ENCODE measurements around the gene PPP1R36.

Gene PPP1R36

GRCh38 chr14:64522591-64523355 lies 27.0 kb upstream of the PPP1R36 start:
- FAIRE-seq, result no peak
- no peak for DNase-seq (ENCODE audit: insufficient read length)
- no peak for TF ChIP-seq TAF1 (IDR thresholded peaks at IDR 0.05; ENCODE audit: borderline replicate concordance, low read depth, low read length)
- no peak for TF ChIP-seq POLR2A (IDR thresholded peaks at IDR 0.05; ENCODE audit: low read depth, low read length)
- TF ChIP-seq POLR2AphosphoS5 (IDR thresholded peaks at IDR 0.05; ENCODE audit: low read depth, low read length), result no peak

DNA sequence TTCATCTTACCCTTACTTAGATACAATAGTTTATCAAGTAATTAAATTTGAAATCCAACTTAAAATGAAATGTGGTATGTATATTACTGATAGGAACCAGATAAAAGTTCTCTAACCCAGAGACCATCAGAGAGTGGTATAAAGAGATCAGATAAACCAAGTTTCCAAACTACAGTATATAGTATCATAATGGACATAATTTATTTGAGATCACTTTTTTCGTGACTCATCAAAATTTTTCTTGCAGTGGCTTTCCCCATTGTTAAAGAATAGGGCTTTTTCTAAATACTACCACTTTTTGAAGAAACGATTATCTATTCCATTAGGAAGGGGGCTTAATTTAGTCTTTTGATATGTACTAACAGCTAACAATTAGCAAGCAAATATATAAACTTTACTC lies 24.4 kb upstream of the PPP1R36 start:
- no peak for TF ChIP-seq POLR2AphosphoS5 (IDR thresholded peaks at IDR 0.05; ENCODE audit: low read depth, low read length)
- no peak for TF ChIP-seq POLR2A (IDR thresholded peaks at IDR 0.05; ENCODE audit: low read depth, low read length)
- TF ChIP-seq TAF1 (IDR thresholded peaks at IDR 0.05; ENCODE audit: borderline replicate concordance, low read depth, low read length), result no peak
- DNase-seq (ENCODE audit: insufficient read length) (no peak), FAIRE-seq (no peak)

DNA sequence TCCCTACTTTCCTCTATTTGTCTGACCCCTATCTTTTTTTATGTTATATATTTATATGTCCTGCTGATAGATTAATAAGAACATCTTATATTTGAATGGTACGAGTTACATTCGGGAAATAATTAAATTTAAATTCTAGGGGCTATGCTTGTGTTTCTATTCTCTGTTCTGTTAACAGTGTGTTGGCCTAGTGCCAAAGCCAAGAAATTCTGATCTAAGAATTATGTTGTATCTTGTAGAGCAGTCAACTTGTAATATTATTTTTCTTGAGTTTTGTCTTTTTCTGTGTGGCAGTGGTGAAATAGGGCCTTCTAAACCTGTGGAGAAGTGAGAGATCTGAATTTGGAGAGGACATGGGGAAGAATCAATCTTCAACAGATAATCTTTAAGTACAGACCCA lies 18.2 kb upstream of the PPP1R36 start:
- TF ChIP-seq TAF1 (IDR thresholded peaks at IDR 0.05; ENCODE audit: borderline replicate concordance, low read depth, low read length) (no peak), POLR2AphosphoS5 (IDR thresholded peaks at IDR 0.05; ENCODE audit: low read depth, low read length) (no peak), POLR2A (IDR thresholded peaks at IDR 0.05; ENCODE audit: low read depth, low read length) (no peak)
- DNase-seq (ENCODE audit: insufficient read length) (no peak), FAIRE-seq (no peak)

GRCh38 chr14:64536488-64537245 lies 13.1 kb upstream of the PPP1R36 start:
- no peak for TF ChIP-seq POLR2A (IDR thresholded peaks at IDR 0.05; ENCODE audit: low read depth, low read length)
- no peak for TF ChIP-seq POLR2AphosphoS5 (IDR thresholded peaks at IDR 0.05; ENCODE audit: low read depth, low read length)
- no peak for TF ChIP-seq TAF1 (IDR thresholded peaks at IDR 0.05; ENCODE audit: borderline replicate concordance, low read depth, low read length)
- DNase-seq (ENCODE audit: insufficient read length) (no peak), FAIRE-seq (no peak)

DNA sequence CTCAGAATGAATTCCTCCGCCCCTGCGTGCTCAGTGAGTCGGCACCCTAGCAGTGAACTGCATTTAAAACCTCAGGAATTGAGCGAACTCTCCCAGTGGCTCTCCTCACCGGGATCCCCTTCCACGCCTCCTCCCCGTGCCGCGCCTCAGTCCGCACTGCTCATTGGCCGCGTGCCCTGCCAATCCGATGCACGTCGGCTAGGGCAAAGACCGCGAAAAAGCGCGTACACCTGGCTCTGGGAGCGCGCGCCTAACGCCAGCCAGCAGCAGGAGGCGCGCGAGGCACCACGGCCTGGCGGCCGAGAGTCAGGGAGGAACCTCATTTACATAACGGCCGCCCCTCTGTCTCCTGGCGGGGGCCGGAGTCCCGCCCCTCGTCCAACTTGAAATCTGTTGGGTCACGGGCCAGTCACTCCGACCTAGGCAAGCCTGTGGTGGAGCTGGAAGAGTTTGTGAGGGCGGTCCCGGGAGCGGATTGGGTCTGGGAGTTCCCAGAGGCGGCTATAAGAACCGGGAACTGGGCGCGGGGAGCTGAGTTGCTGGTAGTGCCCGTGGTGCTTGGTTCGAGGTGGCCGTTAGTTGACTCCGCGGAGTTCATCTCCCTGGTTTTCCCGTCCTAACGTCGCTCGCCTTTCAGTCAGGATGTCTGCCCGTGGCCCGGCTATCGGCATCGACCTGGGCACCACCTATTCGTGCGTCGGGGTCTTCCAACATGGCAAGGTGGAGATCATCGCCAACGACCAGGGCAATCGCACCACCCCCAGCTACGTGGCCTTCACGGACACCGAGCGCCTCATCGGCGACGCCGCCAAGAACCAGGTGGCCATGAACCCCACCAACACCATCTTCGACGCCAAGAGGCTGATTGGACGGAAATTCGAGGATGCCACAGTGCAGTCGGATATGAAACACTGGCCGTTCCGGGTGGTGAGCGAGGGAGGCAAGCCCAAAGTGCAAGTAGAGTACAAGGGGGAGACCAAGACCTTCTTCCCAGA lies 9.3 kb upstream of the PPP1R36 start, which contains the start of gene HSPA2:
Gene HSPA2 (plus strand): TSS at position 534 of the 995 bp plus-strand sequence. CDS start 109 bp downstream, at position 643.
- 0 out of 2 replicates have a peak, but pooled peaks have one; percentile 12 for TF ChIP-seq TAF1 (IDR thresholded peaks at IDR 0.05; ENCODE audit: borderline replicate concordance, low read depth, low read length)
- peak; percentile 95 for TF ChIP-seq POLR2A (IDR thresholded peaks at IDR 0.05; ENCODE audit: low read depth, low read length)
- peak; percentile 91 for TF ChIP-seq POLR2AphosphoS5 (IDR thresholded peaks at IDR 0.05; ENCODE audit: low read depth, low read length)
- FAIRE-seq, result peak; percentile 98
- DNase-seq (ENCODE audit: insufficient read length), result peak; percentile 88

- no peak for FAIRE-seq
- TF ChIP-seq TAF1 (IDR thresholded peaks at IDR 0.05; ENCODE audit: borderline replicate concordance, low read depth, low read length) (no peak), POLR2AphosphoS5 (IDR thresholded peaks at IDR 0.05; ENCODE audit: low read depth, low read length) (no peak), POLR2A (IDR thresholded peaks at IDR 0.05; ENCODE audit: low read depth, low read length) (no peak)
- DNase-seq (ENCODE audit: insufficient read length), result no peak
These were observed 8.3 kb upstream of the PPP1R36 start for GRCh38 chr14:64541261-64541971.

GRCh38 chr14:64541972-64542835 lies 7.6 kb upstream of the PPP1R36 start:
- DNase-seq (ENCODE audit: insufficient read length), result no peak

GRCh38 chr14:64542836-64543201 lies 6.9 kb upstream of the PPP1R36 start:
- DNase-seq (ENCODE audit: insufficient read length) (no peak), FAIRE-seq (no peak)
- TF ChIP-seq POLR2AphosphoS5 (IDR thresholded peaks at IDR 0.05; ENCODE audit: low read depth, low read length) (no peak), TAF1 (IDR thresholded peaks at IDR 0.05; ENCODE audit: borderline replicate concordance, low read depth, low read length) (no peak), POLR2A (IDR thresholded peaks at IDR 0.05; ENCODE audit: low read depth, low read length) (no peak)

More at GRCh38 chr14:64541972-64542835, 7.6 kb upstream of the PPP1R36 start:
- TF ChIP-seq POLR2AphosphoS5 (IDR thresholded peaks at IDR 0.05; ENCODE audit: low read depth, low read length) (no peak), POLR2A (IDR thresholded peaks at IDR 0.05; ENCODE audit: low read depth, low read length) (no peak), TAF1 (IDR thresholded peaks at IDR 0.05; ENCODE audit: borderline replicate concordance, low read depth, low read length) (no peak)
- no peak for FAIRE-seq

GRCh38 chr14:64544607-64545312 lies 5.0 kb upstream of the PPP1R36 start:
- TF ChIP-seq POLR2A (IDR thresholded peaks at IDR 0.05; ENCODE audit: low read depth, low read length) (no peak), POLR2AphosphoS5 (IDR thresholded peaks at IDR 0.05; ENCODE audit: low read depth, low read length) (no peak), TAF1 (IDR thresholded peaks at IDR 0.05; ENCODE audit: borderline replicate concordance, low read depth, low read length) (no peak)
- no peak for FAIRE-seq

More at GRCh38 chr14:64544607-64545312, 5.0 kb upstream of the PPP1R36 start:
- no peak for DNase-seq (ENCODE audit: insufficient read length)
